ENCODE measurements around the gene CDH24. TPM values are rescaled to one million over a fixed set of nuclear protein-coding genes. Genes with fewer than 3 reads are reported as not detected.

The CDH24 gene
- polyA plus RNA-seq, 2 of the 4 experiments (the other 2 are of a cell fraction) = 4.8 to 5.1 TPM

- no peak for TF ChIP-seq FOXS1 (CRISPR knock-in tag; IDR thresholded peaks at IDR 0.05)
- TF ChIP-seq CBX2 (IDR thresholded peaks at IDR 0.05; ENCODE audit: borderline replicate concordance, low read depth) = no peak
- TF ChIP-seq KDM5A (IDR thresholded peaks at IDR 0.05) = no peak
- no peak for TF ChIP-seq JUN (IDR thresholded peaks at IDR 0.05)
- no peak for TF ChIP-seq HES2 (IDR thresholded peaks at IDR 0.05)
- TF ChIP-seq CBX8 (IDR thresholded peaks at IDR 0.05) = no peak
- no peak for TF ChIP-seq SREBF2 (IDR thresholded peaks at IDR 0.05)
- TF ChIP-seq FOSB (CRISPR knock-in tag; IDR thresholded peaks at IDR 0.05) = no peak
- 72% methylated on average over 8 of the region's 8 CpGs for WGBS (ENCODE audit: missing lambda C conversion rate)
- no peak overlapping the region for H3K4me3 ChIP-seq
- ATAC-seq (no peak; a peak in 1 of 6 replicates), DNase-seq (ENCODE audit: low read depth in 1 of 2, low spot score in 1 of 2) (no peak), FAIRE-seq (no peak)
- H3K4me2 ChIP-seq = no peak overlapping the region
- ChIA-PET CTCF (interaction anchor here (0.9 to 4.2 kb wide), 6 partner anchors 10 to 38 kb away, joined by 3 to 17 read pairs (median 4); partner anchors contain the start of gene CDH24), POLR2A (interaction anchor here (0.6 to 3.0 kb wide), 2 partner anchors 9 to 16 kb away, joined by 3 to 25 read pairs; no protein-coding TSS in a partner anchor)
- no peaks in the 10 kb centered on the region for H3K9me3 ChIP-seq
- H3K27ac ChIP-seq = no peak overlapping the region
- no peaks in the 10 kb centered on the region for H3K4me1 ChIP-seq
Measured at GRCh38 chr14:23023022-23023794, 34.1 kb downstream of the CDH24 start.

- Histone ChIP-seq H3K4me1 (no peaks in the 10 kb centered on the region), H3K27ac (no peak overlapping the region), H3K4me2 (no peak overlapping the region), H3K9me3 (no peaks in the 10 kb centered on the region), H3K4me3 (no peak overlapping the region)
- WGBS (ENCODE audit: missing lambda C conversion rate) = 68% methylated on average over 7 of the region's 7 CpGs
- ATAC-seq (no peak), FAIRE-seq (no peak), DNase-seq (ENCODE audit: low read depth in 1 of 2, low spot score in 1 of 2) (no peak)
- ChIA-PET CTCF (interaction anchor here (0.5 to 4.2 kb wide), 11 partner anchors 9 to 75 kb away, joined by 3 to 19 read pairs (median 4); partner anchors contain the start of gene CDH24), POLR2A (interaction anchor here (0.5 kb wide), 1 partner anchor 46 kb away, joined by 3 read pairs; no protein-coding TSS in a partner anchor)
- TF ChIP-seq HOXB5 (CRISPR knock-in tag; IDR thresholded peaks at IDR 0.05) (no peak), MAFK (IDR thresholded peaks at IDR 0.05; ENCODE audit: partially characterized antibody) (no peak), HMGXB4 (CRISPR knock-in tag; IDR thresholded peaks at IDR 0.05; ENCODE audit: borderline replicate concordance) (no peak), E2F6 (IDR thresholded peaks at IDR 0.05; ENCODE audit: borderline replicate concordance, low read depth) (no peak), JUNB (IDR thresholded peaks at IDR 0.05) (no peak), NPAS2 (CRISPR knock-in tag; IDR thresholded peaks at IDR 0.05; ENCODE audit: borderline replicate concordance) (no peak), ESRRA (IDR thresholded peaks at IDR 0.05; ENCODE audit: borderline replicate concordance, low read length) (no peak), USF2 (IDR thresholded peaks at IDR 0.05) (no peak), SREBF2 (IDR thresholded peaks at IDR 0.05) (no peak), REST (IDR thresholded peaks at IDR 0.05) (no peak), HOXA7 (CRISPR knock-in tag; IDR thresholded peaks at IDR 0.05) (no peak), CBX2 (IDR thresholded peaks at IDR 0.05; ENCODE audit: borderline replicate concordance, low read depth) (no peak), ZFP36 (IDR thresholded peaks at IDR 0.05; ENCODE audit: borderline replicate concordance, partially characterized antibody) (no peak), ELK1 (IDR thresholded peaks at IDR 0.05; ENCODE audit: low read depth, low read length) (no peak), PBX3 (IDR thresholded peaks at IDR 0.05) (no peak)
Measured at GRCh38 chr14:23021889-23022442, 35.4 kb downstream of the CDH24 start.

Measured in A549 (cell line).